Cardiac muscle cell (in vitro differentiated cells and primary cell): ENCODE results near the gene IGBP1. TPM values are rescaled to one million over a fixed set of nuclear protein-coding genes. Genes with fewer than 3 reads are reported as not detected.
"Not testable (repeated sequence)": the region's sequence is repeated elsewhere in the genome, so short reads cannot be mapped to it uniquely, and the experiment has no call there.

Source experiments
- DNase-seq, 2 donors: peaks; one replicate each; pipeline versions ENCODE4 v3.0.0 to v3.0.0-alpha.2; 2010 to 2017; ENCODE audit warnings: low read depth in 1 of 2, low spot score in 1 of 2
- H3K27ac ChIP-seq: fragments of 200-600 bp; sonication (generic); 2 replicates; pipeline ENCODE4 v1.5.1; 2016
- H3K27me3 ChIP-seq: fragments of 200-600 bp; sonication (generic); 2 replicates; pipeline ENCODE4 v1.6.0; 2016; ENCODE audit warnings: control low read depth
- H3K36me3 ChIP-seq: fragments of 200-600 bp; sonication (generic); 2 replicates; pipeline ENCODE4 v1.5.1; 2016; ENCODE audit warnings: control low read depth
- H3K4me1 ChIP-seq: fragments of 200-600 bp; sonication (generic); 2 replicates; pipeline ENCODE4 v1.8.1; 2017; ENCODE audit warnings: low read depth, mild to moderate bottlenecking, mixed run types
- H3K4me3 ChIP-seq: fragments of 200-600 bp; sonication (generic); 2 replicates; pipeline ENCODE4 v1.5.1; 2016; ENCODE audit warnings: mild to moderate bottlenecking
- H3K9me3 ChIP-seq: fragments of 200-600 bp; sonication (generic); 2 replicates; pipeline ENCODE4 v1.5.1; 2017; ENCODE audit warnings: low read depth, mild to moderate bottlenecking, control low read depth
- polyA plus RNA-seq: library from polyadenylated mRNA; unstranded; fragments of >200 nt; fragmentation: Nextera tagmentation; extraction: Ambion mirVana; gene quantifications from 2 replicates; pipeline ENCODE4 v1.2.1, GENCODE V29; 2016
- total RNA-seq: library from RNA; depleted of rRNA; stranded (reverse); fragments of >200 nt; gene quantifications from 2 replicates; pipeline ENCODE4 v1.2.3, GENCODE V29; 2016
- TF ChIP-seq, protein P1 (sequence below): IDR thresholded peaks from 2 replicates; pipeline ENCODE4 v1.5.1; 2012; ENCODE audit warnings: low read depth, mild to moderate bottlenecking, low read length

The IGBP1 gene
- total and polyA plus RNA-seq, 2 experiments from 2014 or later = 27.6 to 78.5 TPM

DNA sequence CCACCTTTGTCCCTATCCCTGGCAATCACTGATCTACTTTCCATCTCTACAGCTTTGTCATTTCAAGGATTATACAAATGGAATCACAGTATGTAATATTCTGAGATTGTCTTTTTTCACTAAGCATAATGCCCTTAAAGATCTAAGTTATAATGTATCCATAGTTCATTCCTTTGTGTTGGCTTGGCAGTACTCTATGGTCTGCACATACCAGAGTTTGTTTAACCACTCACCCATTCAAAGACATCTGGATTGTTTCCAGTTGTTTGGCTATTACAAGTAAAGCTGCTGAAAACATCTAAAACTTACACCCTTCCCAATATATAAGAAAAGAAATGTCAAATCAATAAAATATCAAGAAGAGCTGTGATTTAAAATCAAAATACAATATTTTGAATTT lies 75.2 kb downstream of the IGBP1 start:
- TF ChIP-seq, protein P1, sequence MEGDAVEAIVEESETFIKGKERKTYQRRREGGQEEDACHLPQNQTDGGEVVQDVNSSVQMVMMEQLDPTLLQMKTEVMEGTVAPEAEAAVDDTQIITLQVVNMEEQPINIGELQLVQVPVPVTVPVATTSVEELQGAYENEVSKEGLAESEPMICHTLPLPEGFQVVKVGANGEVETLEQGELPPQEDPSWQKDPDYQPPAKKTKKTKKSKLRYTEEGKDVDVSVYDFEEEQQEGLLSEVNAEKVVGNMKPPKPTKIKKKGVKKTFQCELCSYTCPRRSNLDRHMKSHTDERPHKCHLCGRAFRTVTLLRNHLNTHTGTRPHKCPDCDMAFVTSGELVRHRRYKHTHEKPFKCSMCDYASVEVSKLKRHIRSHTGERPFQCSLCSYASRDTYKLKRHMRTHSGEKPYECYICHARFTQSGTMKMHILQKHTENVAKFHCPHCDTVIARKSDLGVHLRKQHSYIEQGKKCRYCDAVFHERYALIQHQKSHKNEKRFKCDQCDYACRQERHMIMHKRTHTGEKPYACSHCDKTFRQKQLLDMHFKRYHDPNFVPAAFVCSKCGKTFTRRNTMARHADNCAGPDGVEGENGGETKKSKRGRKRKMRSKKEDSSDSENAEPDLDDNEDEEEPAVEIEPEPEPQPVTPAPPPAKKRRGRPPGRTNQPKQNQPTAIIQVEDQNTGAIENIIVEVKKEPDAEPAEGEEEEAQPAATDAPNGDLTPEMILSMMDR = no peak
- no peaks in the 10 kb centered on the region for H3K27me3 ChIP-seq
- DNase-seq = peak in 1 of 2 donors; percentile 21
- no peak overlapping the region for H3K4me3 ChIP-seq
- H3K9me3 ChIP-seq = no peaks in the 10 kb centered on the region
- no peak overlapping the region for H3K27ac ChIP-seq
- H3K4me1 ChIP-seq = no peaks in the 10 kb centered on the region
- no peaks in the 10 kb centered on the region for H3K36me3 ChIP-seq

DNA sequence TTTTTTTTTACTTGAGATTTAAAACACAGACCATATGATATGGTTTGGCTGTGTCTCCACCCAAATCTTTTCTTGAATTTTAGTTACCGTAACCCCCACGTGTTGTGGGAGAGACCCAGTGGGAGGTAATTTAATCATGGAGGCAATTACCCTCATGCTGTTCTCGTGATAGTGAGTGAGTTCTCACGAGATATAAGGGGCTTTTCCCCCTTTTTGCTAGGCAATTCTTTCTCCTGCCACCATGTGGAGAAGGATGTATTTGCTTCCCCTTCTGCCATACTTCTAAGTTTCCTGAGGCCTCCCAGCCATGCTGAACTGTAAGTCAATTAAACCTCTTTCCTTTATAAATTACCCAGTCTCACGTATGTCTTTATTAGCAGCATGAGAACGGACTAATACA lies 76.3 kb downstream of the IGBP1 start:
- not testable (repeated sequence) for DNase-seq, H3K27ac ChIP-seq, H3K4me1 ChIP-seq, H3K36me3 ChIP-seq, H3K27me3 ChIP-seq, H3K9me3 ChIP-seq, H3K4me3 ChIP-seq

Other genes starting within 250 kb of the IGBP1 start
- gene AWAT2, start 83.5 kb upstream of the IGBP1 start, total RNA-seq = not detected in 2 replicates
- gene AWAT2, start 83.5 kb upstream of the IGBP1 start, polyA plus RNA-seq = not detected in 2 replicates
- gene OTUD6A, start 71.0 kb upstream of the IGBP1 start, total RNA-seq = not detected in 2 replicates
- not detected in 2 replicates for gene OTUD6A, start 71.0 kb upstream of the IGBP1 start, polyA plus RNA-seq
- not detected in 2 replicates for gene DGAT2L6, start 44.0 kb downstream of the IGBP1 start, total RNA-seq
- gene DGAT2L6, start 44.0 kb downstream of the IGBP1 start, polyA plus RNA-seq = not detected in 2 replicates
- not detected in 2 replicates for gene AWAT1, start 101.2 kb downstream of the IGBP1 start, total RNA-seq
- not detected in 2 replicates for gene AWAT1, start 101.2 kb downstream of the IGBP1 start, polyA plus RNA-seq
- gene P2RY4, start 126.8 kb downstream of the IGBP1 start, total RNA-seq = 0.09 TPM in 1 of 2 replicates, not detected in the other
- 0.17 TPM in 1 of 2 replicates, not detected in the other for gene P2RY4, start 126.8 kb downstream of the IGBP1 start, polyA plus RNA-seq
- gene ARR3, start 134.9 kb downstream of the IGBP1 start, total RNA-seq = not detected in 2 replicates
- 0.10 and 0.32 TPM in 2 replicates for gene ARR3, start 134.9 kb downstream of the IGBP1 start, polyA plus RNA-seq
- gene RAB41, start 148.7 kb downstream of the IGBP1 start, total RNA-seq = not detected in 2 replicates
- 0.26 TPM in 1 of 2 replicates, not detected in the other for gene RAB41, start 148.7 kb downstream of the IGBP1 start, polyA plus RNA-seq
- 26.3 and 34.9 TPM in 2 replicates for gene PDZD11, start 156.5 kb downstream of the IGBP1 start, total RNA-seq
- 62.9 and 75.8 TPM in 2 replicates for gene PDZD11, start 156.5 kb downstream of the IGBP1 start, polyA plus RNA-seq
- gene KIF4A, start 156.7 kb downstream of the IGBP1 start, total RNA-seq = 3.5 and 25.1 TPM in 2 replicates
- gene KIF4A, start 156.7 kb downstream of the IGBP1 start, polyA plus RNA-seq = 4.7 and 22.7 TPM in 2 replicates